ENCODE measurements around the gene VSTM2L. TPM values are rescaled to one million over a fixed set of nuclear protein-coding genes. Genes with fewer than 3 reads are reported as not detected.

VSTM2L gene
- polyA plus RNA-seq, 1 donor from 2014 or later = 22.1 TPM

GRCh38 chr20:37868851-37869333 lies 34.0 kb upstream of the VSTM2L start:
- Histone ChIP-seq H3K4me2 (ENCODE audit: low read length) (no peak overlapping the region), H3K27ac (ENCODE audit: low read length) (no peak overlapping the region)

GRCh38 chr20:37869334-37869861 lies 33.5 kb upstream of the VSTM2L start:
- H4K20me1 ChIP-seq (ENCODE audit: insufficient read depth) = no peaks in the 10 kb centered on the region
- H3K4me3 ChIP-seq (ENCODE audit: low read length) = no peak overlapping the region
- no peak overlapping the region for H3K27ac ChIP-seq (ENCODE audit: low read length)
- no peak overlapping the region for H3K4me2 ChIP-seq (ENCODE audit: low read length)
- no peaks in the 10 kb centered on the region for H3K79me2 ChIP-seq (replicated peaks; ENCODE audit: insufficient read depth, low read length)
- no peak overlapping the region for H3K9ac ChIP-seq (ENCODE audit: low read length)
- H3K36me3 ChIP-seq (ENCODE audit: insufficient read depth, low read length) = no peaks in the 10 kb centered on the region
- TF ChIP-seq POLR2AphosphoS5 (IDR thresholded peaks at IDR 0.05) = no peak
- TF ChIP-seq REST (IDR thresholded peaks at IDR 0.05; ENCODE audit: borderline replicate concordance) = no peak
- no peak for TF ChIP-seq CTCF (IDR thresholded peaks at IDR 0.05; ENCODE audit: poor library complexity, severe bottlenecking)
- no peak for TF ChIP-seq TAF1 (IDR thresholded peaks at IDR 0.05; ENCODE audit: low read depth)
- no peak for TF ChIP-seq EP300 (conservative IDR thresholded peaks at IDR 0.05; ENCODE audit: poor library complexity, severe bottlenecking)
- TF ChIP-seq RAD21 (conservative IDR thresholded peaks at IDR 0.05) = no peak
- no peak for TF ChIP-seq SMC3 (conservative IDR thresholded peaks at IDR 0.05; ENCODE audit: poor library complexity)
- no peak for TF ChIP-seq MXI1 (conservative IDR thresholded peaks at IDR 0.05; ENCODE audit: poor library complexity, severe bottlenecking)
- TF ChIP-seq EZH2 (IDR thresholded peaks at IDR 0.05; ENCODE audit: borderline replicate concordance, insufficient read depth, low read length, poor library complexity, severe bottlenecking) = no peak
- no peak overlapping the region for H2AFZ ChIP-seq (ENCODE audit: low read depth, low read length)
- no peaks in the 10 kb centered on the region for H3K27me3 ChIP-seq (ENCODE audit: insufficient read depth, low read depth, low read length)
- no peaks in the 10 kb centered on the region for H3K9me2 ChIP-seq (ENCODE audit: insufficient read depth, low read length)
- H3K9me3 ChIP-seq (ENCODE audit: low read length) = no peaks in the 10 kb centered on the region
- H3F3A ChIP-seq (ENCODE audit: insufficient read depth, low read length, poor library complexity, severe bottlenecking) = no peaks in the 10 kb centered on the region

More at GRCh38 chr20:37868851-37869333, 34.0 kb upstream of the VSTM2L start:
- H3K36me3 ChIP-seq (ENCODE audit: insufficient read depth, low read length) = no peaks in the 10 kb centered on the region
- H3K4me3 ChIP-seq (ENCODE audit: low read length) = no peak overlapping the region
- H3K27me3 ChIP-seq (ENCODE audit: insufficient read depth, low read depth, low read length) = no peaks in the 10 kb centered on the region
- H4K20me1 ChIP-seq (ENCODE audit: insufficient read depth) = no peaks in the 10 kb centered on the region
- H3K9me3 ChIP-seq (ENCODE audit: low read length) = no peaks in the 10 kb centered on the region
- no peak overlapping the region for H3K9ac ChIP-seq (ENCODE audit: low read length)
- no peaks in the 10 kb centered on the region for H3K9me2 ChIP-seq (ENCODE audit: insufficient read depth, low read length)
- H3F3A ChIP-seq (ENCODE audit: insufficient read depth, low read length, poor library complexity, severe bottlenecking) = no peaks in the 10 kb centered on the region
- no peaks in the 10 kb centered on the region for H3K79me2 ChIP-seq (replicated peaks; ENCODE audit: insufficient read depth, low read length)
- H2AFZ ChIP-seq (ENCODE audit: low read depth, low read length) = no peak overlapping the region
- TF ChIP-seq MXI1 (conservative IDR thresholded peaks at IDR 0.05; ENCODE audit: poor library complexity, severe bottlenecking) = no peak
- no peak for TF ChIP-seq TAF1 (IDR thresholded peaks at IDR 0.05; ENCODE audit: low read depth)
- no peak for TF ChIP-seq SMC3 (conservative IDR thresholded peaks at IDR 0.05; ENCODE audit: poor library complexity)
